GM19025 (cell line): ENCODE data around the gene ATXN1.
A peak's percentile ranks its signal among the peaks of the same experiment; 100 is the strongest.

Experiments
- ATAC-seq: cut with Tn5 transposase; IDR thresholded peaks from one replicate; pipeline ENCODE4 v1.9.1; 2021; ENCODE audit warnings: mild to moderate bottlenecking, low read depth, moderate library complexity; ENCODE audit not compliant: unreplicated experiment

ATXN1 gene

DNA sequence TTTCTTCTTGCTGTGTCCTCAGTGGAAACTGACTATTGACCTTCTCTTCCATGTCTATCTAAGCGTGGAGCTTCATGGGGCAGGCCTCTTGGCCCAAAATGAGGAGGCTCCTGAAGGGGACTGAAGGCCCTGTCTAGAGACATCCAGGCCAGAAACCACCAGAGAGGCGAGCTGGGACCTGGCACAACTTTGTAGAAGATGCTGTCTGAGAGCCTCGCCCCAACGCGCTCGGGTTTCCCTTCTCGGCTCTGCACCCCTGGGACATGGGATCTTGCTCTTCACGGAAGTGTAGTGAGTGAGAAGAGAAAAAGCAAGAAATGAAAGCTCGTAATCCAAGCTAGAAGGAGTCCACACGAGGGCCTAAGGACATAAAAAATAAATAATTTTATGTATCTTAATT, 426.1 kb downstream of the ATXN1 start:
- no peak for ATAC-seq

DNA sequence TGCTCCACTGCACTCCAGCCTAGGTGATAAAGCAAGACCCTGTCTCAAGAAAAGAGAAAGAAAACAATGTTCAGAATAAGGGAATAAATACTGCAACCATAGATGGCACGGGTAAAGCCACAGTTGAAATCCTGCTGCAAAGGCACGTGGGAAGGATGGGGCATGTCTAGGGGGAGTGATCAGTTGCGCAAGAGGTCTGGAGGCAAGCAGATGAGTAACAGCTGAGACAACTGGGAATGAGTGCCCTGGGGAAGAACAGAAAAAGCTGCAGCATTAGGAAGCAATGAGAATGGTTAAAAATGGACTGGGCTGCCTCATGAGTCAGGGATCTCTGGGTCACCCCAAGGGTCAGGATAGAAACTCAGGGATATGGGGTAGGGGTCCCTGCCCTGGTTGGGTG, 426.6 kb downstream of the ATXN1 start:
- ATAC-seq: no peak

DNA sequence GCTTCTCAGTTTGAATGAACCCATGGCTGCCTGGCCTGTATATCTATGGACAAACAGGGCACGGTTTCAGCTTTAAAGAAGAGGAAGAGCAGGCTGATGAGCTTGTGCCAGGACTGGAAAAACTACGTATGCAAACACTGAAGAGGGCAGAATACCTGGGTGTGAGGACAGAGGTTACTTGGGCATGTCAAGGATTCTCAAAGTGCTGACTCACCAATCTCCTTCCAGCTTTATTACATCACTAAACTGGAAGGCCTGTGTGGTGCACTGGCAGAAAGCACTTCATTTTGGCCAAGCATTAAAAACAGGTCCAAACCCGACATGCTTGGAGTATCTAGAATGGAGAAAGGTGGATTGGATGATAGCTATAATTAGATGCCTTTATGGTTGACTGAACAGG, 427.7 kb downstream of the ATXN1 start:
- ATAC-seq: no peak

- ATAC-seq: peak; percentile 79
Observed at GRCh38 chr6:16332175-16332542, 429.1 kb downstream of the ATXN1 start.

DNA sequence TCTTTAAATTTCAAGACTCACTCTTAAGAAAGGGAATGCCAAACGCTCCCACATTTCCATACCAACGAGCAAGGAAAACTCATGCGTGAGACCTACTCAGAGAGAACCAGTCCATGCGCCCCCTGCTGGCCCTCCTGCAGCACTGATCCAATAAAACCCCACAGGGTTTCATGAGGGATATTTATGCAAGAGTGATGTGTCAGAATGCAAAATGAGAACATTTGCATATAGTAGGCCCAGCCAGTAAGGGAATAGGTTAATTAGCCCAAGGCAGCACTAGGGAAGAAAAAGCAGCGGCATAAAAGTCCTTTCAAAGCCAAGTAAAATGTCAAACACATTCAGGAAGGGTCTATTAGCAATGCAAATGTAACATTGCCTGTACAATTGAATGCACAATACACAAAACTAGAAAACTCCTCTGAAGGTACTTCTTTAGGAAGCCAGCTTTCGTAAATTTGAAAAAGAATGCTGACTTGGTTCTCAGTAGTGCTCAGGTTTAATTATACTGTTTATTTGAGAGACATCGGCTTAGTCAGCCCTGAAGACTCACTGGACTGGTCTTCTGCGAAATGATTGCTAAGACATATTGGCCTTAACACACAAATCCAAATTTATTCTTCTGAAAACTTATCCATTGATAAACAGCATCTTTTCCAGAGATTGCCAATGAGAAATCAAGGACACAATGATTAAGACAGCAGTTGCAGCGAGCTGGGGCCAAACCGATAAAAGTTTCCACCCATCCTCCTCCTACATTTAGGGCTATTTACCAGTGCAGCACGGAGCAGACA, 429.7 kb downstream of the ATXN1 start:
- peak; percentile 37 for ATAC-seq

- ATAC-seq: no peak
Observed at GRCh38 chr6:16329233-16329632, 432.0 kb downstream of the ATXN1 start.

GRCh38 chr6:16327777-16328325, 433.4 kb downstream of the ATXN1 start:
- ATAC-seq: no peak

DNA sequence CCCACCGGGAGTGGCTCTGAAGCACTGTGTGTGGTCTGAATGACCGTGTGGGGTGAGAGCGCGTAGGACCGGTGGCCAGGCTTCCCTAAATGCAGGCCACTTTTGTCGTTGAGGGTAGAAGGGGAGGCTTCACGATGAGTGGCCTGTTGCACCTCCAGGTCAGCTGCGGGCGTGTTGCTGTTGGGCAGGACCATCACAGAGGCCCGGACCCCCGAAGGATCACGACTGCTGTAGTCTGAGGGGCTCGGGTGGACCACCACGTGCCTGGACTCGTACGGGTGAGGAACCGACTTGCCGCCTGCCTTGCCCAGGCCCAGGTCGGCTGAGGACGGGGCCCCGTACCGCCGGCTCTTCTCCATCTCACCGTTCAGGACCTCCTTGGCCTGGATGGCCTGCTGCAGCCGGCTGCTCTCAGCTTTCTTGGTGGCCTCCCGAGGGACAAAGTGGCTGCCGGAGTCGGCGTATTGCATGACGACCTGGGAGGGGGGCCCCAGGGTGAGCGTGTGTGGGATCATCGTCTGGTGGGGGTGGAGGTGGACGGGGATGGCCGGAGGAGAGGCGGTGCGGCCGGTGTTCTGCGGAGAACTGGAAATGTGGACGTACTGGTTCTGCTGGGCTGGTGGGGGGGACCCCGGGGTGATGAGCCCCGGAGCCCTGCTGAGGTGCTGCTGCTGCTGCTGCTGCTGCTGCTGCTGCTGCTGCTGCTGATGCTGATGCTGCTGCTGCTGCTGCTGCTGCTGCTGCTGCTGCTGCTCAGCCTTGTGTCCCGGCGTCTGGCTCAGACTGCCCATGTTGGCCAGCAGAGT, 434.1 kb downstream of the ATXN1 start:
- no peak for ATAC-seq

DNA sequence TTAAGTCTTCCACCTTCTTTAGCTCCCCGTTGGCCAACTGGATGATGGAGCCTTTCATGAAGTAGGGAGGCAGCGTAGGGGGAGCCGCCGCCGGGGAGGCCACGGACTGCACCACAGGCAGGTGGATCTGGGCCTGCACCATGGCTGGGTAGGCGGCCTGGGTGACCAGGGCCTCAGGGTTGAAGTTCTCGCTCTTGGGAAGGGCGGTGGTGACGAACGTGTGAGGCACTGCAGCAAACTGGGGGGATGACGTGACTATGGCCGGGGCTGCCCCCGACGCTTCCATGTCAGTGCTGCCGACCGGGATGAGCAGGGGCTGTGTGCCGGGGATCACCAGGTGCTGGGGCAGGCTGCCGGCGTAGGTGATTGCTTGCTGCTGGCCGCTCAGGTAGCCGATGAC, 434.7 kb downstream of the ATXN1 start:
- ATAC-seq: no peak

DNA sequence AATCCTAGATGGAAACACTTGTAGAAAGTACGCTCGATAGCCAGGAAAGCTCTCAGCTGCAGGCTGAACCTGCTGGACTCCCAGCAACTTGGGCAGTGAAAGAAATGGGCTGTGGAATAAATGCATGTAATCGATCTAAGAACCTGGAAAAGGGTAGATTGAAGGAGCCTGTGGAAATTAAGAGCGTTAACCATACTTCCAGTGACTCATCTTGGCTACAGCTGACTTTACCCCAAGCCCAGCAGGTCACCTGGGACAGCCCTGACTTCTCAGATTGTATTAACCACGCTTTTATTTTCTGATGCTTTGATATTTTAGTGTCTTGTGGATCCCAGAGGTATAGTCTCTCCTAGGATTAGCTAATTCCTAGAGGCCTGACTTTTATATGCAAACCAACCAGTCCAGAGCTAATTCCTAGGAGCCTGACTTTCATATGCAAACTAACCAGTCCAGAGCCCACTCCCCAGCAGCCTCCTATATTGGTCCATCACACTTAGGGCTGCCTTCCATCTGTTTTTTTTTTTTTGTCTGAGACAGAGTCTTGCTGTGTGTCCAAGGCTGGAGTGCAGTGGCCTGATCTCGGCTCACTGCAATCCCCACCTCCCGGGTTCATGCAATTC, 436.5 kb downstream of the ATXN1 start:
- ATAC-seq: no peak

DNA sequence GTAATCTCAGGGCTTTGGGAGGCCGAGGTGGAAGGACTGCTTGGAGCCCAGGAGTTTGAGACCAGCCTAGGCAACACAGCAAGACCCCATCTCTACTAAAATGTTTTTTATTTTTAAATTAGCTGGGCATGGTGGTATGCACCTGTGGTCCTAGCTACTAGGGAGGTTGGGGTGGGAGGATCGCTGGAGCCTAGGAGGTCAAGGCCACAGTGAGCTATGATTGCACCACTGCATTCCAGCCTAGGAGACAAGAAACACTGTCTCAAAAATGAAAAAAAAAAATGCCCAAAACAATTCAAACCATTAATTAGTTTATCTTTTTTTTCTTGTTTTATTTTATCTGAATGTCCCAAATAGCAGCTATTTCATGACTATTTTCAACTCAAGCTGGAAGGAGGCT, 437.1 kb downstream of the ATXN1 start:
- no peak for ATAC-seq

DNA sequence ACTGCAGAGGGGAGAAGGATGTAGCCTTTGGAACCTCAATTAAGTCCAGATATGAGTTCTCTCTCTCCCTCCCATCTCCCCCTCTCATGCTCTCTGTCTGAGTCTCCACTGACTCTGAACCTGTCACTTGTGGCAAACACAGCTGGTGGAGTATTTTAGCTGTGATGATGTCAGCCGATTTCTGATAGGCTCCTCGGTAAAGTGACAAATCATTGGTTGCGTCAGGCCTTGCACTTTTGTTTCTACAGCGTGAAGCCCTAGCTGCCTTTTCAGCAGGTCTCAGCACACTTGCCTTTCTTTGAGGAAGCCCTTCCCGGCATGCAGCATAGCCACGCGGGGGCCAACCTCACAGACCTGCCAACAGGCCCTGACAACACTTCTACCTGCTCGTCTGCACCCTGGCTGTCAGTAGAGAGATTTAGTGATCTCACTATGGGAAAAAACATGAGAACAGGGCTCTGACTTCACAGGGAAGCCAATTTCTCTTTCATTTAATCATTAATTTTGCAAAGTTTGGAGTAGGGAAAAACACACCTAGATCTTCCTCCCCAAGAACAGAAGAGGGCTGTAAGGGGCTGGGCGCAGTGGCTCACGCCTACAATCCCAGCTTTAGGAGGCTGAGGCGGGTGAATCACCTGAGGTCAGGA, 438.5 kb downstream of the ATXN1 start:
- peak; percentile 85 for ATAC-seq

DNA sequence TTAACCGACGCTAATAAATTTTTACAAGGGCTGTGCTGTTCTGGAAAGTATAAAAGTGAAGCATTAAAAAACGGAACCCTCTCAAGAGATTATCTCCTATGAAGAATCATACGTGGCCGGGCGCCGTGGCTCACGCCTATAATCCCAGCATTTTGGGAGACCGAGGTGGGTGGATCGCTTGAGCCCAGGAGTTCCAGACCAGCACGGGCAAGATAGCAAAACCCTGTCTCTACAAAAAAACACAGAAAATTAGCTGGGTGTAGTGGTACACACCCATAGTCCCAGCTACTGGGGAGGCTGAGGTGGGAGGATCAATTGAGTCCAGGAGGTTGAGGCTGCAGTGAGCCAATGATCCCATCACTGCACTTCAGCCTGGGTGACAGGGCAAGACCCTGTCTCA, 439.4 kb downstream of the ATXN1 start:
- ATAC-seq: no peak

DNA sequence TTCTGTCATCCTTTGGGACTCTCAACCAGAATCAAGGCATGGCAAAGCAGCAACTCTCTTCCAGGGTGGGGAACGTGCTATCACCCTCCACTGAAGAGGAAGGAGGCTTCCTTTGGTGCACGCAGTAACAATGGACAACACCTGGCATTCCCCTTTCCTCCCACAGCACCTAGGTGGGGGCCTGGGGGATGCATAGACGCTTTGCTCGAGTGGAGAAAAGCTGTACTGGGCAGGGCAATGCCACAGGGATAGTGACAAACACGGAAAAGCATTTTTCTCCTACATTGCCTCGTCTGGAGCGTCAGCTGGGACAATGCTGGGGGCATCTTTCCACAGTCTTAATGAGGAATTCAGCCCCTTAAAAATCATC, 439.9 kb downstream of the ATXN1 start:
- no peak for ATAC-seq

- no peak for ATAC-seq
Observed at GRCh38 chr6:16320533-16321340, 440.5 kb downstream of the ATXN1 start.

GRCh38 chr6:16319813-16320532, 441.3 kb downstream of the ATXN1 start:
- peak; percentile 42 for ATAC-seq

DNA sequence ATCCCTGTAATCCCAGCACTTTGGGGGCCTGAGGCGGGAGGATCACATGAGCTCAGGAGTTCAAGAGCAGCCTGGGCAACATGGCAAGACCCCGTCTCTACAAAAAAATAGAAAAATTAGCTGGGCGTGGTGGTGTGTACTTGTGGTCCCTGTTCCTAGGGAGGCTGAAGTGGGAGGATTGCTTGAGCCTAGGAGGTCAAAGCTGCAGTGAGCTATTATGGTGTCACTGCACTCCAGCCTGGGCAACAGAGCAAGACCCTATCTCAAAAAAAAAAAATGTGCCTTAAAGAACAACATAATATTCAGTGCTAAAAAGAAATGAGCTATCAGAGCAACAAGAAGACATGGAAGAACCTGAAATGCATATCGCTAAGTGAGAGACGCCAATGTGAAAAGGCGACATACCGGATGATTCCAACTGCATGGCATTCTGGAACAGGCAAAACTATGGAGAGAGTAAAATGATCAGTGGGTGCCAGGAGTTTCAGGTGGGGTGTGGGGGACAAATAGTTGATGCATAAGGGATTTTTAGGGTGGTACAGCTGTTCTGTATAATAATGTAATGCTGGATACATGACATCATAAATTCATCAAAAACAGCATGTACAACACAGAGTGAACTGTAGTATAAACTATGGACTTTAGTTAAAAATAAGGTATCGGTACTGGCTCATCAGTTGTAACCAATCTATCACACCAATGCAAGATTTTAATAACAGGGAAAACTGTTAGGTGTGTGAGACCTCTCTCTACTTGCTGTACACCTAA, 442.1 kb downstream of the ATXN1 start:
- no peak for ATAC-seq

GRCh38 chr6:16318538-16318937, 442.7 kb downstream of the ATXN1 start:
- ATAC-seq: no peak
